ENCODE results near the gene INPP5D.
"Not testable (repeated sequence)": the region's sequence is repeated elsewhere in the genome, so short reads cannot be mapped to it uniquely, and the experiment has no call there.

DNA sequence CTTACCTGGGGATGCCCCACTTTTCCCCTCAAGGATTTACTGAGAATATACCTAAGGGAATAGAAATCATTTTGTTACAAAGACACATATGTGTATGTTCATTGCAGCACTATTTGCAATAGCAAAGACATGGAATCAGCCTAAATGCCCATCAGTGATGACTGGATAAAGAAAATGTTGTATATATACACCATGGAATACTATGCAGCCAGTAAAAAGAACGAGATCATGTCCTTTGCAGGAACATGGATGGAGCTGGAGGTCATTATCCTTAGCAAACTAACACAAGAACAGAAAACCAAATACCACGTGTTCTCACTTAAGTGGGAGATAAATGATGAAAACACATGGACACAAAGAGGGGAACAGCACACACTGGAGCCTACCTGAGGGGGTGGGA, 63.4 kb downstream of the INPP5D start:
- TF ChIP-seq, protein P1, sequence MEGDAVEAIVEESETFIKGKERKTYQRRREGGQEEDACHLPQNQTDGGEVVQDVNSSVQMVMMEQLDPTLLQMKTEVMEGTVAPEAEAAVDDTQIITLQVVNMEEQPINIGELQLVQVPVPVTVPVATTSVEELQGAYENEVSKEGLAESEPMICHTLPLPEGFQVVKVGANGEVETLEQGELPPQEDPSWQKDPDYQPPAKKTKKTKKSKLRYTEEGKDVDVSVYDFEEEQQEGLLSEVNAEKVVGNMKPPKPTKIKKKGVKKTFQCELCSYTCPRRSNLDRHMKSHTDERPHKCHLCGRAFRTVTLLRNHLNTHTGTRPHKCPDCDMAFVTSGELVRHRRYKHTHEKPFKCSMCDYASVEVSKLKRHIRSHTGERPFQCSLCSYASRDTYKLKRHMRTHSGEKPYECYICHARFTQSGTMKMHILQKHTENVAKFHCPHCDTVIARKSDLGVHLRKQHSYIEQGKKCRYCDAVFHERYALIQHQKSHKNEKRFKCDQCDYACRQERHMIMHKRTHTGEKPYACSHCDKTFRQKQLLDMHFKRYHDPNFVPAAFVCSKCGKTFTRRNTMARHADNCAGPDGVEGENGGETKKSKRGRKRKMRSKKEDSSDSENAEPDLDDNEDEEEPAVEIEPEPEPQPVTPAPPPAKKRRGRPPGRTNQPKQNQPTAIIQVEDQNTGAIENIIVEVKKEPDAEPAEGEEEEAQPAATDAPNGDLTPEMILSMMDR (IDR thresholded peaks at IDR 0.05; ENCODE audit: control extremely low read depth in 1 of 3, insufficient read depth in 1 of 3, low read depth in 1 of 3, low read length in 3 of 3), result not testable (repeated sequence)
- not testable (repeated sequence) for TF ChIP-seq SP4 (IDR thresholded peaks at IDR 0.05; ENCODE audit: low read length); RXRA (IDR thresholded peaks at IDR 0.05; ENCODE audit: insufficient read depth, low read depth, low read length); POLR2AphosphoS5 (IDR thresholded peaks at IDR 0.05; ENCODE audit: low read depth, low read length); ATF2 (IDR thresholded peaks at IDR 0.05; ENCODE audit: low read length); ZNF274 (IDR thresholded peaks at IDR 0.05; ENCODE audit: borderline replicate concordance, extremely low read depth, low read length); TCF12 (IDR thresholded peaks at IDR 0.05; ENCODE audit: low read depth, low read length); KDM5A (IDR thresholded peaks at IDR 0.05; ENCODE audit: low read length); ASH2L (IDR thresholded peaks at IDR 0.05; ENCODE audit: low read length); KDM1A (IDR thresholded peaks at IDR 0.05; ENCODE audit: borderline replicate concordance, low read length); TAF1 (IDR thresholded peaks at IDR 0.05; ENCODE audit: low read depth, low read length); SUZ12 (IDR thresholded peaks at IDR 0.05; ENCODE audit: low read length)

All from H1 (cell line).